GM12801 (cell line): ENCODE results near the gene KCNMA1.

ENCODE experiments used
- CTCF ChIP-seq: IDR thresholded peaks from one replicate; pipeline ENCODE4 v1.5.1; 2011; ENCODE audit warnings: control low read depth; ENCODE audit not compliant: insufficient read length; ENCODE audit errors: extremely low read depth

KCNMA1 gene

GRCh38 chr10:77176232-77176631 lies 461.4 kb downstream of the KCNMA1 start:
- TF ChIP-seq CTCF, result no peak

- no peak for TF ChIP-seq CTCF
These were observed 461.9 kb downstream of the KCNMA1 start for GRCh38 chr10:77175631-77176222.

- TF ChIP-seq CTCF, result no peak
These were observed 463.8 kb downstream of the KCNMA1 start for GRCh38 chr10:77173615-77174461.

- TF ChIP-seq CTCF, result no peak
These were observed 465.5 kb downstream of the KCNMA1 start for GRCh38 chr10:77172086-77172485.

GRCh38 chr10:77168861-77169260 lies 468.7 kb downstream of the KCNMA1 start:
- no peak for TF ChIP-seq CTCF

GRCh38 chr10:77168161-77168560 lies 469.4 kb downstream of the KCNMA1 start:
- TF ChIP-seq CTCF, result no peak

GRCh38 chr10:77165445-77166208 lies 472.0 kb downstream of the KCNMA1 start:
- TF ChIP-seq CTCF, result no peak
